Stimulated activated CD8-positive, alpha-beta memory T cell treated with anti-CD3 and anti-CD28 coated beads, Interleukin-4, amount 100 ng/mL, for 4 hours (primary cell): ENCODE results near the gene TMEM212.
"Not testable (repeated sequence)": the region's sequence is repeated elsewhere in the genome, so short reads cannot be mapped to it uniquely, and the experiment has no call there.

Source experiments
- DNase-seq, 2 donors: peaks; one replicate each; pipeline ENCODE4 v3.0.0-alpha.2; 2020; ENCODE audit warnings: low read depth in 2 of 2, low spot score in 1 of 2

TMEM212 gene

DNA sequence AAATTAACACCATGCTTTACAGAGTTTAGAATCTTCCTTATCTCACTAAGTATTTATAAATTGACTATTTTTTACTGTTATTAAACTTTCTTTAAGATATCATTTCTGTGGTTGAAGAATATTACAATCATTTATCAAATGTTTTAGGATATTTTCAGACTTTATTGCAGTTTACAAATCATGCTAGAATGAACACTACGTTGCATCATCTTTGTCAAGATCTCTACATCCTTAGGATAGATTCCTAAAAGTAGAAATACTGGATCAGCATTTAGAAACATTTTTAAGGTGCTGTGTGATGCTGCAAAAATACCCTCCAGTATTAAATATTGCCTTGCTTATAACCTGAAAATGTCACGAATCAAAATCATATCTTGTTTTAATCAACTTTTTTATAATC lies 30.3 kb upstream of the TMEM212 start:
- DNase-seq: no peak

DNA sequence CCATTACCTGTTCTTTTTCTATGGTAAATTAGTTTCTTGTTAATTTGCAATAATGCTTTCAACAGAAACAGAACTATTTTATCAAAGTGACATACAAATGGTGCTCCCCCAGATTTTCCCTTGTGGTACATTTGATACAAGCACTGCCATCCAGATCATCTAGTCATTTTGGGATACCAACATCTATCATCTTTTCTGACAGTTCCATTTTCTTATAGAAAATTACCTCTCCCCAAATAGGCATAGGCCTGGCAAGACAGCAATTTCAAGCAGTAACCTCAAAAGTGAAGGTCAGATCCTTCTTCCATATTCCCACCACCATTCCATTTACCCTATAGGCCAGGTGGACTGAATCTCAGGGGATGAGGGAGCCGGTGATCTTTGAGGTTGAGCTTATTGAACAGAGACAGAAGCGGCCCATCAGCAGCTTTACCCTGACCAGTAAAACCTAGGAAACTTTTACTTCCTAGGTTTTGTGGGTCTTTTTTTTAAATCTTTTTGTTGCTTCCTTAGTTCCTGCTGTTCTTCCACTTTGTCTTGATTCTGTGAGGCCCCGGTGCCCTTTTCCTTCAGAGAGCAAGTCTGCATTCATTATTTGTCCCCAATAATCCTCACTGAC lies 29.8 kb upstream of the TMEM212 start:
- DNase-seq: no peak

DNA sequence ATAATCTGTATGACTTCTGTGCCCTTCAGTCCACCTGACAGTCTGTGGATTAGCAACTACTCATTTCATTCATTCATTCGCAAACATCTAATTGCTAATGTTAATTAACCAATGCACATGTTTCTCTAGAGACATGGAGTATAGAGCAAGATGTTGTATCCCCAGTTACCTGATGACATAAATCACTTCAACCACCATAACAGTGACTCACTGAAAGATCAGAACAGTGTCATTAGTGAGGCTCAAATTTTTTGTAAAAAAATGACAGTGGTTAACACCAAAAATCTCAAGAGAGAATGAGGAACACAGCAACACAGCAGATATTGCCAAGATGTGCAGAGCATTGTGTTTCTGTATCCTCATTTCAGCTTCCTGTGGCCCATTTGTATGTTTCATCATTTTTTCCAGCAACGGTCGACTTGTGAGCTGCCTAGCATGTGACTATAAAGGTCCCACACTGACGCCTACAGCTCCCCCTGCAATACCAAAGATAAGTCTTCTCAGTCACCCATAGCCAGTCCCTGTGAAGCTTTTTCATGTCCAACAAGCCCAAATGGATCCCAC lies 29.2 kb upstream of the TMEM212 start:
- no peak for DNase-seq

DNA sequence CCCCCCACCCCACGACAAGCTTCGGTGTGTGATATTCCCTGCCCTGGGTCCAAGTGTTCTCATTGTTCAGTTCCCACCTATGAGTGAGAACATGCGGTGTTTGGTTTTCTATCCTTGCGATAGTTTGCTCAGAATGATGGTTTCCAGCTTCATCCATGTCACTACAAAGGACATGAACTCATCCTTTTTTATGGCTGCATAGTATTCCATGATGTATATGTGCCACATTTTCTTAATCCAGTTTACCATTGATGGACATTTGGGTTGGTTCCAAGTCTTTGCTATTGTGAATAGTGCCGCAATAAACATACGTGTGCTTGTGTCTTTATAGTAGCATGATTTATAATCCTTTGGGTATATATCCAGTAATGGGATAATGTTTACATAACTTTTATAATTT lies 28.5 kb upstream of the TMEM212 start:
- DNase-seq: not testable (repeated sequence)

DNA sequence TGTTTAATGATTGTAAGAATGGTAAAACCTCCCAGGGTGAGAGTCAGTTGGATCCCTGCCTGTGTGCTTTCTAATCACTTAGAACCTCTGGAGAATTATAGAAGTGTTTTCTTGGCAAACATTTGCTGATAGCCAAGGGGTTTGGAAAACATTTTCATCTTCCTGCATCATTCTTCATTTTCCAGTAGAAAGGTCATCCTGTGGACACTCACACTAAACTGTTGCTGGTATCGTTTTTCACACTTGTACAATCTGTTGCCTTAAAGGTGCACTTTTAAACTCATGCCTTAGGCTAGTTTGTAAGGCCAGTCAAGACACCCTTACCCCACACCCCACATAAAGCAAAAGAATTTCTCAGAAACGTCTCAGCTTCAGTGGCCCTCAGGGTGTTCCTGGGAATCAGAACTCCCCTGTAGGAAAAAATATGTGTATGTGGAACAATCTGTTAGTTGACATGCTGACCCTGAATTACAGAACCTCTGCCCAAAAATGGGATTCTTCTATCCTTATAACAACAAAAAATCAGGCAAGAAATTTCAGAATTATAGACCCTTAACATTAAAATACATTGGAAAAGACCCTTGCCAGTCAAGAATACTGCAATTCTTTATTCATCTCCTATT lies 27.1 kb upstream of the TMEM212 start:
- no peak for DNase-seq

DNA sequence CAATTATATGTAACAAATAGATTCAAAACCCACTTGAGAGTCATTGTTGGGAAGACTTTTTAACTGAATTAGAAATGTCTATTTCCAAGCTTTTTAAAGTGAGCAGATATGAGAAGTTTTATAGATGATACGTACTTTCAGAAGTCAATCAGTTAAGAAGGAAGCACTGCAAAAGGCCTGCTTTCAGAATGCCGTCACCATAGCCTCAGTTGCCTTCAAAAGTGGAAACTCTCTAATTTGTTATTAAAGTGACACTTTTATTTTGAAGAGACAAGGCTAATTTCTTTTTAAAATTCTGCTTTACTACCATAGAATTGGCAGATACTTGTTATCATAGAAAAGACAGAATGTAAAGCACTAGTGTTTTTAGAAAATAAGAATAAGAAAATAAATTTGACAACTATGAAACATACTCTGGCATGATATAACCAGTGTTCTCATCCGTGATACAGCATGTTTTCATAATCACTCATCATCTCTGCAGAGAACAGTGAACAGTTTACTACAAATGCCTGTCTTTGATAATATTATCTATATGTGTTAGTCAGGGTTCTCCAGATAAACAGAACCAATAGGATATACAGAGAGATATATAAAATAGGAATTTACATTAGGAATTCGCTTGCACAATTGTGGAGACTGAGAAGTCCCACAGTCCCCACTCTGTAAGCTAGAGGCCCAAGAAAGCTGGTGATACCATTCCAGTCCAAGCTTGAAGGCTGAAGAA lies 25.9 kb upstream of the TMEM212 start:
- DNase-seq: no peak

DNA sequence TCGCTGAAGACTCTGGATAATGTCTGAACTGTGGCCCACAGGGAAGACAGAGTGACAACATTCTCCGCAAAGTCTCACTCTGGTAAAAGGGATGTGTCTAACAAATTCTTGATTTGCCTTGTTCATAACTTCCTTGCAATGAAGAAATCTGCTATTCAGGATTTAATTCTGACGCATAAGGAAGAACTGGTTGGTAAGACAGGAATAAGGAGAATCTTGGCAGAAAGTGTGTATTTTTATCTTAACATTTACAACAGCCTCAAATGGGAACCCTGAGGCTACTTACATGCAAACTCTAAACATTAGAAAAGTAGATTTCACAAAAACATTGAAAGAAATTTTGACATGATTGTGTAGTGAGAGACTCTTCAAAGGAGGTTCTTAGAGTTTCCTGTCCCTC lies 22.1 kb upstream of the TMEM212 start:
- no peak for DNase-seq

DNA sequence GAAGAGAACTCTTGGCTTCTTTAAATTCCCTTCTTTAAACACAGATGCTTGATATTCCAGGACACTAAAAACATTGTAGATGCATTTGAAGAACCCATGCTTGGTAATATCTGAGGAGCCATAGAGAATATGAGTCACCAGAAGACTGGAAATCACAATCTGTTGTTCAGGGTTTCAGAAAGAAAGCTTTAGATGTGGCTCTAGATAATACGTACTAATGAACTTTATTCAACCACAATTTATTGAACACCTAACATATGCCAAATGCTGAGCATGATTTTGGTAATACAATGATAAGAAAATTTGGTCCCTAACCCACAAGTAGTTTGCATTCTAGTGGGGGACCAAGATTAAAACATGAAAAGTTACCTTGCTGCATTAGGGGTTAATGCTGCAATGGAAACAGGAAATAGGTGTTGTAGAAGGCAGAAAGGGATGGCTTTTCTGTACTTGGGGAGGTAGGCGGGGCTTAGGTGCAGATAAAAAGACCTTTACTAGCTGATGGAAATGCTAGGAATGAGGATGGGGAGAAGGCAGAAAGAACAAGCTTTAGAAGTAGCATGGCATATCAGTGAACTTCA lies 21.3 kb upstream of the TMEM212 start:
- no peak for DNase-seq

DNA sequence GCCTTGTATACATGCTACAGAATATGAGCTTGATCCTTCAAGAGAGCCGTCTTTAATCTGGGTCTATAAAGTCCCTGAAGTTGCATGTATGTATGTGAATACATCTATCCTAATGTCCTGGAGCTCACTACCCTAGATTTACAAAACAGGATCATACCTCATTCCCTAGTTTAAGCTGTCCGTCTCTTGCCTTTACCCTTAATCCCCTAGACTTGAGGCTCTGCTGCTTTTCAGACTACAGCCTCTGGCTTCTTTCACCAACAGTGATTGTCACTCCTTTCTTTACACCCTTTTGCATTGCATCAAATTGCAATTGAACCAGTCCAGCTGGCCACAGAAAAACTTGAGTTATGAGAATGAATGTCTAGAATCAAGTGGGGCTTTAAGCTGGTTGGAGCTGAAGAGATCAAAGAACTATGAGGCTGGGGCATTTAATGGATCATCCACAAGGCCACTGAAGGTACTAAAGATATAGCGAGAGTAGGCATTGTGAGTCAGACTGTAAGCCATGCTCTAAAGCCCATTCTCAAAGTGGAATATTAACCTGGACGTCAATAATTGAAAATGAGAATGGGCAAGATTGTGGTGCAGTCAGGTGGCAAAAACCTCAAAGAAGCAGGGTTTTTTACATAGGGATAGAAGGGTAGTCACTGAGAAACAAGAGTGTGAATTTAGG lies 20.6 kb upstream of the TMEM212 start:
- DNase-seq: no peak

DNA sequence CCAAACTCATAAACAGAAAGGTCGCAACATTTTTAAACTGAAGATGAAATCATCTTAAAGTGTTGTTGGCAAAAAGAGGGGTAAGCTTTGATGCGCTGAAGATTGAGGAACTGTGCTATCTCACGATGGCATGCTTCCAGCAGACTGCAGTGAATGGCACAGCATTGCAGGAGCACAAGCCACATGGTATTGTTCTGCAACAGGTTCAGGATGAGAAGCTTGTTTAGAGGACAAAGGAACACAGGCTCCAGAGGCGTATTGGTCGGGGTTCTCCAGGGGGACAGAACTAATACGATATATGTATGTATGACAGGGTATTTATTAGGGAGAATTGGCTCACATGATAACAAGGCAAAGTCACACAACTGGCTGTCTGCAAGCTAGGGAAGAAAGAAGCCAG lies 19.0 kb upstream of the TMEM212 start:
- no peak for DNase-seq

DNA sequence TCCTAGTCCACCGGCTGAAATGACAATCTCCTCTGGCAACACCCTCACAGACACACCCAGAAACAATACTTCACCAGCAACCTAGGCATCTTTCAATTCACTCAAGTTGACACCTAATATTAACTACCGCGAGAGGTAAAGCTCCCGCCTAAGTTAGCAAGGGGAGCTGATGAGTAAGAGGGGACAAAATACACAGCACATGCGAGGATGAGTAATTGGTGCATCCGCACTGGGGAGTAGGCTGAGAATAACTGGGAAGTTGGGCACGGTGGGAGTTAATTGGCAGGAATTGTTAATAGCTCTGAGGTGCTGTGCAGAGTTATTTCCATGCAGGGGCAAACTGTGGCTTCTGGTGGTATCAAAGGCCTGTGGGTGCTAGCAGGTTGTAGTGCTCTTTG lies 18.3 kb upstream of the TMEM212 start:
- no peak for DNase-seq

DNA sequence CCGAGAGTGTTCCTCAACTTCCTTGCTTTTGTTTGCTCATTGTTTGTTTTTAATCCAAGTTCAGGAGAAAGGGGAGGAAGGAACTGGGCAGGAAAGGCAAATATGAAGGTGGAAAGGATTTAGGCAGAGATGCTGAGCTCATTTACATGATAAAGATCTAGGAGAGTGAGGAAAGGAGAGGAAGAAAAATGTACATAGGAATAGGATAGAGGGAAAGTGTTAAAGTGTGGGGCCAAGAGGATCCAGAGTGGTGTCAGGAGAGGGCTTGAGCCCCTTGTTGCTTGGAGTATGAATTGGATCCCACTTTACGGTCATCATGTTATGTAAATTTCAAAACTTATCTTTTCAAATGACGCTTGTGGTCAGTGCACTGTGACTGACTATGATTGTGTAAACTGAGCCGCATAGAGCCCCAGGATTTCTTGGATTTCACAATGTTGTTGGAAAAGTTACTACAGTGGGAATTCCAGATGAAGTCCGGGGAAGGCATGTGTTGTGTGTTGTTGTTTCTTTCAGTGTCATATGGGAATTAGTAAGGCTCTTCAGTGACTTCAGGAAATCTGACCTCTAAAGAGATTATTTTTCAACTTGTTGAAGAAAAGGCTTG lies 17.8 kb upstream of the TMEM212 start:
- no peak for DNase-seq

DNA sequence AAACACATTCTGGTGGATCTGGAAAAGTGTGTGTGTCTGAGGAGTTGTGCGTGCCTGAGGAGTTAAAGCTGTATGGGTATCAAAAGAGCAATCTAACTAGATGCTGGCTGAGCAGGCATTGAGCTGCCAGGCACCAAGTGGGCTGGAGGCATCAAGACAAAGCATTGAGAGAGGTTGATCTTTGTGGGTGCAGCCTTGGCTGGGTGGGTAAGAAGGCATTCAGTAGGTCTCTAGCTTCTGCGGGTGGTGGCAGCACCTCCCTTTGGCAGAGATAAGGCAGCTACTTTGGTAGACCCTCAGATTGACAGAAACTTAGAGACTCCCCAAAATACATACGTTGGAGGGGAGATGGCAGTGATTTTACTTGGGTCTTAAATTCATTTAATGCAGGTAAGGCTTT lies 15.8 kb upstream of the TMEM212 start:
- no peak for DNase-seq

DNA sequence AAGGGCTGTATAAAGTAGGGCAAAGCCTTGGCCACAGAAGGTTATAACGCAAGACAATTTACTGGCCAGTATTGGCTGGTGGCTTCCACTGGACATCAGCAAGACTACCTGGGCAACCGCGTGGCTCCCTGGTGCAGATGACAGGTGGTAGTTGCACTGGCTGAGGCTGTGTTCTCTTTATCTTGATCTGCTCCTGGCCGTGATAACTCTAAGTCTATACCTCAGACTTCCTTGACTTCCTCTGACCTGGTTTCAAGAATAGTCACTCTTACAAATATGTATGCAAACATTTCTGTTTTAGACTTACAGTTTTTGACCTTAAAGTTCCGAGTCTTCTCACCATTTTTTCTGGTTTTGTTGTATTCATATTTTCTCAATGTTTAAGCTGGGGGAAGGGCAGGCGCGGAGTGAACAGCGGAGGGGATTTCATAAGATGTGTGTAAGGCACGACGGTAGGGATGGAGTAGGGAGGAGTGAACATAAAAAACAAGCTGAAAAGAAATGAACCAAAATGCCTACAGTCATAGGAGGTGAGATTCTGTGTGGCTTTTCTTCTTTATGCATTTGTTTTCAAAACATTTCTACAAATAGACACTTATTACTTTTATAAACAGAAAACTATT lies 15.2 kb upstream of the TMEM212 start:
- DNase-seq: no peak

DNA sequence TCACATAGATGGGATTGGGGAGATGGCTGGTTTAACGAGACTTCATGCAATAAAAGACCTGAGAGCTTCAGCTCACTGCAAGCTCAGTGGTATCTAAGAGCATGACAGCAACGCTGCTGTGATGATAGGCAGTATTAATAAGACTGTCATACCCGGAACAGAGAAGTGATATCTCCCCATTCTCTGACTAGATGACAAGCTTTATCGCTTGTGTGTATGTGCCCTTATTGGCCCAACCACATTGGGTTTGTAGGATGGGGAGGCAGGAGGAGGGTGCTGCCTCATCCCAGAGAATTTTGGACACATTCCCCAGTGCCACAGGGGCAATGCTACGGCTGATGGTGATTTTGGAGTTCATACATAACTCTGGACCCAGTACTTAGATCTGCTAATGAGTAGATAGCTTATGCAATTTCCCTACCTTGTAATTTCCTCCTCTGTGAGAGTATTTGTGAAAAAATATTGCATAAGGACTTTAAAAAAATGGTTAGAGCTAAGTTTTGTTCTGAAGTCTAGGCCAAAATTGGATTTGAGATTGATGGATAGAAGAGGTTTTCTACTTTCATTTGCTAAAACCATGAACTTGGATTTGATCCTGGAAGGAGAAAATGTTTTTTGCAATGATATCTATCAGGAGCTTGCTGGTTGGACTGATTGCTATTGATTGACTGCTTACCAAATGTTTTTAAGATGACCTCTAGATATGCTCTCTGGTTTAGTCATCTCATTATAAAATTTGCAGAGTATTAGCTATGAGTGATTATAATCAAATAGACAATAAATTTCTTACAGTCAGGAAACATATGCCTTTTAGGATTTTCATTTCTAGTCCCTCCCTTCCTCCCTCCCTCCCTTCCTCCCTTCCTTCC lies 14.0 kb upstream of the TMEM212 start:
- DNase-seq: no peak

DNA sequence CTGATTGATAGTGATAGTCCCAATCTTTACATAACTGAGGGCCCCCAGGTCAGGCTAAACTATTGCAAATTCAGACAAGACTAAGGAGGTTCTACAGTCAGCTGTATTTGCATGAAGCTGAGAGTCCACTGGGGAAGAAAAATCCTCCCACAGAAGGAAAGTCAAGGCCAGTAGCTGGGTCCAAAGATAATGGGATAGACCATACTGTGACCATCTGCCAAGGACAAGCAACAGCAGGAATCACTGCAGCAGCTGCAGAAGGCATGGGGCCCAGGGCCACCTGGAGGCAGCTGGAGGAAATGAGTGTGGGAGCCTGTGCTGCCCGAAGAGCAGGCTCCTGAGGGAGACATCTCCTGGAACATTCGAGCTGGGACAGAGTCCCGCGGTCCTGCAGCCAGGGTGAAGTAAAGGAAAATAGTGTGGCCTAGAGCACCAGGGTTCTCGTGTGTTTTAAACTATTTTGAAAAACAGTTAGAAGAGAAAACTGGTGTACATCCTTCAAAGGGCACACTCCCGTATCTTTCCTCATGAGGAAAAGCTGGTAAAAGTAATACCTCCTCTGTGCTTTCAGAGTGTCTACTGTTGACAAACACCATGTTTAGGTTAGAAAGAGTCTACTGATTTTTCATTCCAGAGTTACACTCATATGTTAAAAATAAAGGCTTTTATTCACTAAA lies 13.2 kb upstream of the TMEM212 start:
- no peak for DNase-seq

DNA sequence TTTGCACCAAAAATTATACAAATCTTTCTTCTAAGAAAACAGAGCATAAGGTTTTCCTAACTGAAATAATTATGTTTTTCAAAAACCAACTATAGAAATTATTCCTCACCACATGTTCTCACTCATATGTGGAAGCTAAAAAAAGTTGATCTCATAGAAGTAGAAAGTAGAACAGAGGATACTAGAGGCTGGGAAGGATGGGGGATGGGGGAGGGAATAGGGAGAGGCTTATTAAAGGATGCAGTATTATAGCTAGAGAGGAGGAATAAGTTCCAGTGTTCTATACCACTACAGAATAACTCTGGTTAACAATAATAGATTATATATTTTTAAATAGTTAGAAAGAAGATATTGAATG lies 12.7 kb upstream of the TMEM212 start:
- DNase-seq: no peak

DNA sequence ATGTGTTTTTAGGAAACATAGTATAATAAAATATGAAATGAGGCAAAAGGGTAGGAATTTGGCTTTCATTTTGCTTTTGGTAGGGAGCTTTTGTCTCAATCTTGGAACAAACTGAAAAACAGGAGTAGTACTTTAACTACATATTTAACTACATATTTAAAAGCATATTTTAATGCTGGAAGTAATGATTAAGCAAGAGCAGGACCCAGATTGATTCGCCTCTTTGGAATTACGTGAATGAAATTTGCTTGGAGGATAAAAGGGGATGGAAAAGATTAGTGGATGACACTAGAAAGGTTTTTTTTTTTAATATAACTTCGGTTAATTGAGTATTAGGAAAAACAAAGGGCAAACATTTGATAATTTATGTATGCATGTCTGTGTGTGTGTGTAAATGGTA lies 11.2 kb upstream of the TMEM212 start:
- DNase-seq: no peak

DNA sequence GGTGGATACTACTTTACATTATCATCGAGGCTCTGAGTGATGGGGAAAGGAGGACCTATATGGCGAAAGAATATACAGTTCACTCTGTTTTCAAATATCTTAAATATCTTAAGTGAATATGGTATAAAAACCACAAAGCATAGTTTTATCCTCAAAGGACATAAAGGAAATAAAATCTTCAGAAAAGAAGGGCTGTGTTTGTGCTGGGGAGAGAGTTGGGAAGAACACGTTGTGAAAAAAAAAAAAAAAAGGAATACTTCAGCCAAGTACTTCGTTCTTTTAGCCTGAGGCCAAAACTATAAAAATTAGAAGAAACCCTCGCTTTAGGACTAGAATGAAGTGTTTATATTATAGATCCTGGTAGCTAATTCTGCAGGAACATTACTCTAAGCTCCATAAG lies 10.2 kb upstream of the TMEM212 start:
- DNase-seq: no peak
